ENCODE results near the gene SLC2A10.

SLC2A10 gene

DNA sequence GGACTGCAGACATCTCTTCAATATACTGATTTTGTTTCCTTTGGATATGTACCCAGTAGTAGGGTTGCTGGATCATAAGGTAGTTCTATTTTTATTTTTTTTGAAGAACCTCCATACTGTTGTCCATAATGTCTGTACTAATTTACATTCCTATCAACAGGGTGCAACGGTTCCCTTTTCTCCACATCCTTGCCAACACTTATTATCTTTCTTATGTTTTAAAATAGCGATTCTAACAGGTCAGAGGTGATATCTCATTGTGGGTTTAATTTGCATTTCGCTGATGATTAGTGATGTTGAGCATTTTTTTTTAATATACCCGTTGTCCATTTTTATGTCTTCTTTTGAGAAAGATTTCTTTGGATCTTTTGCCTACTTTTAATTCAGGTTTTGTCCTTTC lies 18.3 kb upstream of the SLC2A10 start (continued):
- TF ChIP-seq ZNF292 (tag by site-specific recombination; IDR thresholded peaks at IDR 0.05; ENCODE audit: borderline replicate concordance, low read depth) (no peak), ZNF624 (tag by site-specific recombination; IDR thresholded peaks at IDR 0.05) (no peak)

DNA sequence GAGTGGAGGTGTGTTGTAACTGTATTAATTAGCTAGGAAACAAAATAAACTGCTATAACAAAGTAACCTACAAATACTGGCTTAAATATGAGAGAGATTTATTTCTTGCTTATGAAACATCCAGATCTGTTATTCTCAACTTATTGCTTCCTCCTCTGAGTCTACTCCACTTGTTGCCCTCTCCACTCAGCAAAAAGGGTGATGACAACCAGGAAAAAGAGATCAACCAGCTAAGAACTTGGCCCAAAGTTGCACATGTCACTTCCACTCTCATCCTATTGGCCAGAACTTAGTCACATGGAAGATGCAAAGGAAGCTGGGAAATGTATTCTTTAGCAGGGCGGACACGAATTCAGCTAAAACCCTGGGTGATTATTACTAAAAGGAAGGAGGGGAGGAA lies 15.0 kb upstream of the SLC2A10 start:
- no peaks in the 10 kb centered on the region for H3K9me3 ChIP-seq (ENCODE audit: control insufficient read depth, insufficient read depth, low read depth, low read length)
- H3K36me3 ChIP-seq (ENCODE audit: control insufficient read depth in 2 of 2, insufficient read depth in 1 of 2, low read length in 2 of 2) = no peaks in the 10 kb centered on the region
- CTCF ChIA-PET = interaction anchor here (0.7 to 2.1 kb wide), 2 partner anchors 13 to 48 kb away, joined by 3 to 10 read pairs; no protein-coding TSS in a partner anchor
- no peak overlapping the region for H3K4me3 ChIP-seq (ENCODE audit: low read depth, low read length)
- no peaks in the 10 kb centered on the region for H3K4me1 ChIP-seq (ENCODE audit: control insufficient read depth, insufficient read depth, low read length)
- no peak overlapping the region for H3K27ac ChIP-seq (ENCODE audit: extremely low read depth, low read depth, low read length)
- TF ChIP-seq SCRT2 (tag by site-specific recombination; IDR thresholded peaks at IDR 0.05) (peak; percentile 94), ZNF16 (tag by site-specific recombination; IDR thresholded peaks at IDR 0.05; ENCODE audit: low read depth) (no peak)
- POLR2A ChIA-PET = no interaction called here

DNA sequence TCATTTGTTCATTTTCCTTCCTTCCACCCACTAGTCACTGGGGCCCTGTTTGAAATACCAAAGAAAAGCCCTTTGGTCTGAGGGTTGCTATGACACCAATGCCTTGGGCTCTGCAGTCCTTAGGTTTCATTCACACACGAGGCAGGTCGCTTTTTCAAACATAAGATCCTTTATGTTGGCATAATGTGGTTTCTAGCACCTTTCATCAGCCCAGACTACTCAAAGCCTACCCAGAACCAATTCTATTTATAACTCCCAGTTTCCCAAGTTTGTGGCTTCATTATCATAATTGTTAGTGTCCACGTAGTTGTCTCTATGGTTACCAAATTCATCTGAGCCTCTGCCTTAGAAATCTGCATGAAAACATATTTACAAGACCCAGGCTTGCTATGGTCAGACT lies 13.6 kb upstream of the SLC2A10 start:
- TF ChIP-seq ZNF426 (tag by site-specific recombination; IDR thresholded peaks at IDR 0.05) = no peak
- no peak for TF ChIP-seq ZNF19 (tag by site-specific recombination; IDR thresholded peaks at IDR 0.05; ENCODE audit: low read depth)
- TF ChIP-seq ZNF292 (tag by site-specific recombination; IDR thresholded peaks at IDR 0.05; ENCODE audit: borderline replicate concordance, low read depth) = no peak
- TF ChIP-seq KLF7 (tag by site-specific recombination; IDR thresholded peaks at IDR 0.05; ENCODE audit: borderline replicate concordance) = no peak
- no peak for TF ChIP-seq ZNF157 (tag by site-specific recombination; IDR thresholded peaks at IDR 0.05)
- no peak for TF ChIP-seq ZNF311 (tag by site-specific recombination; IDR thresholded peaks at IDR 0.05; ENCODE audit: borderline replicate concordance)
- TF ChIP-seq ZNF221 (tag by site-specific recombination; IDR thresholded peaks at IDR 0.05; ENCODE audit: borderline replicate concordance) = no peak
- no peak for TF ChIP-seq ZXDB (tag by site-specific recombination; IDR thresholded peaks at IDR 0.05)
- ChIA-PET POLR2A (no interaction called here), CTCF (no interaction called here)
- Histone ChIP-seq H3K4me3 (ENCODE audit: low read depth, low read length) (no peak overlapping the region), H3K9me3 (ENCODE audit: control insufficient read depth, insufficient read depth, low read depth, low read length) (no peaks in the 10 kb centered on the region), H3K36me3 (ENCODE audit: control insufficient read depth in 2 of 2, insufficient read depth in 1 of 2, low read length in 2 of 2) (no peaks in the 10 kb centered on the region), H3K27ac (ENCODE audit: extremely low read depth, low read depth, low read length) (no peak overlapping the region), H3K4me1 (ENCODE audit: control insufficient read depth, insufficient read depth, low read length) (no peaks in the 10 kb centered on the region)

DNA sequence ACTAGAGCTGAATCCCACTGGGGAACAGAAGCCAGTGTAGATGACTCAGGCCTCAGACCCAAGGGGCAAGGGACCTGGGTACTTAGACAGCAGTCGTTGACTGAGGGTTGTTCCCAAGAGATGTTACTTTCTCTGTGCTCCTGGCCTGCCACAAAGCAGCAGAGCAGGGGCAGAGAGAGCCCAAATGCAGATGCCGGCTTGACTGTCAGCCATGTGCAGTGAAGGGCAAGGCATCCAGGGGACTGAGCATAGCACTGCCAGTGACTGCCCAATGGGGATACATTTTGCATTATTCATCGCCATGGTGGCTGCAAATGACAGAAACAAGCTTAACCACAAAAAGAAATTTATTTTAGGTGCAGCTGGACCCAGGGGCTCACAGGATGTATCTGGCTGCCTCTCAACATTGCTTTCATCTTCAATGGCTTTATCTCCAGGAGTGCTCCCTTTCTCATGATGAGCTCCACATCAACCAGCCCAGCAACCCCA lies 12.6 kb upstream of the SLC2A10 start:
- H3K9me3 ChIP-seq (ENCODE audit: control insufficient read depth, insufficient read depth, low read depth, low read length) = no peaks in the 10 kb centered on the region
- no peaks in the 10 kb centered on the region for H3K4me1 ChIP-seq (ENCODE audit: control insufficient read depth, insufficient read depth, low read length)
- TF ChIP-seq ZNF239 (tag by site-specific recombination; IDR thresholded peaks at IDR 0.05) = no peak
- no peak for TF ChIP-seq ZNF202 (tag by site-specific recombination; IDR thresholded peaks at IDR 0.05; ENCODE audit: borderline replicate concordance)
- TF ChIP-seq SETDB1 (IDR thresholded peaks at IDR 0.05; ENCODE audit: insufficient read length, low read length) = no peak
- no peak for TF ChIP-seq GLIS1 (tag by site-specific recombination; IDR thresholded peaks at IDR 0.05)
- no peak for TF ChIP-seq ZNF146 (tag by site-specific recombination; IDR thresholded peaks at IDR 0.05)
- TF ChIP-seq ZSCAN16 (tag by site-specific recombination; IDR thresholded peaks at IDR 0.05) = no peak
- no peak for TF ChIP-seq IKZF3 (tag by site-specific recombination; IDR thresholded peaks at IDR 0.05)
- no peak for TF ChIP-seq ZNF747 (tag by site-specific recombination; IDR thresholded peaks at IDR 0.05)
- TF ChIP-seq ZNF23 (tag by site-specific recombination; IDR thresholded peaks at IDR 0.05; ENCODE audit: borderline replicate concordance) = no peak
- no peak for TF ChIP-seq KLF16 (tag by site-specific recombination; IDR thresholded peaks at IDR 0.05)
- no peak for TF ChIP-seq ZNF157 (tag by site-specific recombination; IDR thresholded peaks at IDR 0.05)
- TF ChIP-seq ZNF560 (tag by site-specific recombination; IDR thresholded peaks at IDR 0.05; ENCODE audit: borderline replicate concordance) = no peak
- TF ChIP-seq ZFP41 (tag by site-specific recombination; IDR thresholded peaks at IDR 0.05; ENCODE audit: borderline replicate concordance) = no peak
- no peak for TF ChIP-seq ZNF549 (tag by site-specific recombination; IDR thresholded peaks at IDR 0.05)
- H3K36me3 ChIP-seq (ENCODE audit: control insufficient read depth in 2 of 2, insufficient read depth in 1 of 2, low read length in 2 of 2) = no peaks in the 10 kb centered on the region
- ChIA-PET CTCF (interaction anchor here (0.7 to 1.7 kb wide), 2 partner anchors 11 to 14 kb away, joined by 4 to 8 read pairs; no protein-coding TSS in a partner anchor), POLR2A (no interaction called here)
- H3K4me3 ChIP-seq (ENCODE audit: low read depth, low read length) = no peak overlapping the region
- no peak overlapping the region for H3K27ac ChIP-seq (ENCODE audit: extremely low read depth, low read depth, low read length)
